Measurements from ENCODE around the gene KLK4. TPM values are rescaled to one million over a fixed set of nuclear protein-coding genes. Genes with fewer than 3 reads are reported as not detected.

Gene KLK4
- total and polyA plus RNA-seq, 9 of the 15 experiments (the other 6 are each of a cell fraction or from before 2014, with no cell fraction given): not detected

DNA sequence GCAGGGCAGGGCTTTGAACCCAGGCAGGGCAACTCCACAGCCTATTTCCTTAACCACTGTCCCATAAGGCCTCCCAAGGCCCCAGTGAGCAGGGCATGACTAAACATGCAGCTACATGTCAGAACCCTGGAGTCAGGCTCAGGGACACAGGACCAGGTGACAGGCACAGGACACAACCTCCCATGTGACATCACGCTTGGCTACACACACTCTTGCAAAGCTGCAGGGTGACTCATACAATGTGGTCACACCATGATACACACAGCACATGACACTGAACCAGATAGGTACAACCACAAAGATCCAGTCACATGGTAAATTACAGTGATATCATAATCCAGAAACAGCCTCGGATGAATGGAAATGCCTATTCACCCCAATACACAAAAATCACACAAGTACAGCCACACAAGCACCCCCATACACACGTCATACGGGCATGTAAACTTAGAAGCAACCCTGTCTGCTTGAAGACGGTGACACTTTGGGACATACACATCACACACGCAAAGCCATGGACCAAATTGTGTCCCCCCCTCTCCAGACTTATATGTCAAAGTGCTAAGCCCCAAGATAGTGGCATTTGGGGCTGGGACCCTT, 14.5 kb downstream of the KLK4 start (continued):
- TF ChIP-seq ZNF583 (CRISPR knock-in tag; IDR thresholded peaks at IDR 0.05) (peak; percentile 63; the same call in 1 of the 2 replicates), ZNF232 (CRISPR knock-in tag; IDR thresholded peaks at IDR 0.05) (no peak), RNF2 (IDR thresholded peaks at IDR 0.05) (no peak), ZNF133 (CRISPR knock-in tag; IDR thresholded peaks at IDR 0.05) (no peak), POLR2G (IDR thresholded peaks at IDR 0.05; ENCODE audit: low read depth, low read length) (no peak), GTF2A2 (tag; IDR thresholded peaks at IDR 0.05) (no peak), ILF3 (IDR thresholded peaks at IDR 0.05; ENCODE audit: borderline replicate concordance) (no peak), ZNF165 (CRISPR knock-in tag; IDR thresholded peaks at IDR 0.05; ENCODE audit: borderline replicate concordance) (no peak), SNRNP70 (optimal IDR thresholded peaks at IDR 0.05; ENCODE audit: low read depth, low read length) (no peak), SIRT6 (IDR thresholded peaks at IDR 0.05; ENCODE audit: low read depth, low read length) (no peak), EGR1 (conservative IDR thresholded peaks at IDR 0.05) (no peak), NFYB (IDR thresholded peaks at IDR 0.05; ENCODE audit: extremely low read depth, insufficient read length) (no peak), OTX1 (CRISPR knock-in tag; IDR thresholded peaks at IDR 0.05) (no peak), YY1 (IDR thresholded peaks at IDR 0.05; ENCODE audit: borderline replicate concordance in 1 of 3, control insufficient read depth in 1 of 3, extremely low read depth in 1 of 3, insufficient read depth in 3 of 3, insufficient read length in 1 of 3, insufficient replicate concordance in 2 of 3, low read depth in 1 of 3, low read length in 2 of 3) (no peak), XRCC5 (IDR thresholded peaks at IDR 0.05; ENCODE audit: low read depth, low read length) (no peak), MAZ (CRISPR knock-in tag; conservative IDR thresholded peaks at IDR 0.05 in 1 of 2, IDR thresholded peaks at IDR 0.05 in 1 of 2) (no peak), ARID1B (IDR thresholded peaks at IDR 0.05) (peak; percentile 84), SMAD4 (CRISPR knock-in tag; conservative IDR thresholded peaks at IDR 0.05) (no peak), COPS2 (conservative IDR thresholded peaks at IDR 0.05) (no peak), ELF4 (CRISPR knock-in tag; IDR thresholded peaks at IDR 0.05) (0 out of 2 replicates have a peak, but pooled peaks have one; percentile 41)
- TF ChIP-seq, protein P1, sequence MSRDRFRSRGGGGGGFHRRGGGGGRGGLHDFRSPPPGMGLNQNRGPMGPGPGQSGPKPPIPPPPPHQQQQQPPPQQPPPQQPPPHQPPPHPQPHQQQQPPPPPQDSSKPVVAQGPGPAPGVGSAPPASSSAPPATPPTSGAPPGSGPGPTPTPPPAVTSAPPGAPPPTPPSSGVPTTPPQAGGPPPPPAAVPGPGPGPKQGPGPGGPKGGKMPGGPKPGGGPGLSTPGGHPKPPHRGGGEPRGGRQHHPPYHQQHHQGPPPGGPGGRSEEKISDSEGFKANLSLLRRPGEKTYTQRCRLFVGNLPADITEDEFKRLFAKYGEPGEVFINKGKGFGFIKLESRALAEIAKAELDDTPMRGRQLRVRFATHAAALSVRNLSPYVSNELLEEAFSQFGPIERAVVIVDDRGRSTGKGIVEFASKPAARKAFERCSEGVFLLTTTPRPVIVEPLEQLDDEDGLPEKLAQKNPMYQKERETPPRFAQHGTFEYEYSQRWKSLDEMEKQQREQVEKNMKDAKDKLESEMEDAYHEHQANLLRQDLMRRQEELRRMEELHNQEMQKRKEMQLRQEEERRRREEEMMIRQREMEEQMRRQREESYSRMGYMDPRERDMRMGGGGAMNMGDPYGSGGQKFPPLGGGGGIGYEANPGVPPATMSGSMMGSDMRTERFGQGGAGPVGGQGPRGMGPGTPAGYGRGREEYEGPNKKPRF (IDR thresholded peaks at IDR 0.05; ENCODE audit: low read depth, low read length): no peak
- TF ChIP-seq, protein P2, sequence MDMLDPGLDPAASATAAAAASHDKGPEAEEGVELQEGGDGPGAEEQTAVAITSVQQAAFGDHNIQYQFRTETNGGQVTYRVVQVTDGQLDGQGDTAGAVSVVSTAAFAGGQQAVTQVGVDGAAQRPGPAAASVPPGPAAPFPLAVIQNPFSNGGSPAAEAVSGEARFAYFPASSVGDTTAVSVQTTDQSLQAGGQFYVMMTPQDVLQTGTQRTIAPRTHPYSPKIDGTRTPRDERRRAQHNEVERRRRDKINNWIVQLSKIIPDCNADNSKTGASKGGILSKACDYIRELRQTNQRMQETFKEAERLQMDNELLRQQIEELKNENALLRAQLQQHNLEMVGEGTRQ (CRISPR knock-in tag; IDR thresholded peaks at IDR 0.05): peak; percentile 71
- TF ChIP-seq, protein P3, sequence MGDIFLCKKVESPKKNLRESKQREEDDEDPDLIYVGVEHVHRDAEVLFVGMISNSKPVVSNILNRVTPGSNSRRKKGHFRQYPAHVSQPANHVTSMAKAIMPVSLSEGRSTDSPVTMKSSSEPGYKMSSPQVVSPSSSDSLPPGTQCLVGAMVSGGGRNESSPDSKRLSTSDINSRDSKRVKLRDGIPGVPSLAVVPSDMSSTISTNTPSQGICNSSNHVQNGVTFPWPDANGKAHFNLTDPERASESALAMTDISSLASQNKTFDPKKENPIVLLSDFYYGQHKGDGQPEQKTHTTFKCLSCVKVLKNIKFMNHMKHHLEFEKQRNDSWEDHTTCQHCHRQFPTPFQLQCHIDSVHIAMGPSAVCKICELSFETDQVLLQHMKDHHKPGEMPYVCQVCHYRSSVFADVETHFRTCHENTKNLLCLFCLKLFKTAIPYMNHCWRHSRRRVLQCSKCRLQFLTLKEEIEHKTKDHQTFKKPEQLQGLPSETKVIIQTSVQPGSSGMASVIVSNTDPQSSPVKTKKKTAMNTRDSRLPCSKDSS (IDR thresholded peaks at IDR 0.05; ENCODE audit: low read depth, partially characterized antibody): no peak
- TF ChIP-seq, protein P4, sequence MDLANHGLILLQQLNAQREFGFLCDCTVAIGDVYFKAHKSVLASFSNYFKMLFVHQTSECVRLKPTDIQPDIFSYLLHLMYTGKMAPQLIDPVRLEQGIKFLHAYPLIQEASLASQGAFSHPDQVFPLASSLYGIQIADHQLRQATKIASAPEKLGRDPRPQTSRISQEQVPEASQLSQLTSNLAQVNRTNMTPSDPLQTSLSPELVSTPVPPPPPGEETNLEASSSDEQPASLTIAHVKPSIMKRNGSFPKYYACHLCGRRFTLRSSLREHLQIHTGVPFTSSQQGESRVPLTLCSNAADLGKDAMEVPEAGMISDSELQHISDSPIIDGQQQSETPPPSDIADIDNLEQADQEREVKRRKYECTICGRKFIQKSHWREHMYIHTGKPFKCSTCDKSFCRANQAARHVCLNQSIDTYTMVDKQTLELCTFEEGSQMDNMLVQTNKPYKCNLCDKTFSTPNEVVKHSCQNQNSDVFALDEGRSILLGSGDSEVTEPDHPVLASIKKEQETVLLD (IDR thresholded peaks at IDR 0.05): no peak

Data from K562 (cell line).